ENCODE measurements around the gene TRIM33. TPM values are rescaled to one million over a fixed set of nuclear protein-coding genes. Genes with fewer than 3 reads are reported as not detected.

Gene TRIM33
- total and polyA plus RNA-seq, 2 of the 13 experiments (the other 11 are each of a cell fraction or from before 2014, with no cell fraction given) = 35.5 to 42.2 TPM

- Histone ChIP-seq H3K4me3 (replicated peaks in 1 of 3; ENCODE audit: insufficient read depth in 1 of 3, low read depth in 2 of 3, low read length in 3 of 3) (no peak overlapping the region), H3K27ac (ENCODE audit: extremely low read length, insufficient read depth, low read length) (no peak overlapping the region), H2AFZ (ENCODE audit: low read length) (no peak overlapping the region), H3K4me2 (ENCODE audit: low read depth, low read length) (no peak overlapping the region), H4K20me1 (ENCODE audit: insufficient read depth, low read length) (peaks cover 6% of the 10 kb centered on the region; the same call in 1 of the 2 replicates), H3K9me3 (ENCODE audit: low read length) (no peaks in the 10 kb centered on the region), H3K4me1 (ENCODE audit: insufficient read depth, low read length) (peaks cover 19% of the 10 kb centered on the region), H3K9ac (ENCODE audit: insufficient read depth, low read depth, low read length) (no peak overlapping the region), H3K79me2 (ENCODE audit: insufficient read depth, low read length) (peaks cover 92% of the 10 kb centered on the region), H3K27me3 (ENCODE audit: control insufficient read depth in 1 of 2, insufficient read depth in 2 of 2, low read length in 2 of 2) (no peaks in the 10 kb centered on the region), H3K36me3 (replicated peaks in 1 of 2; ENCODE audit: control insufficient read depth in 1 of 2, insufficient read depth in 2 of 2, low read length in 2 of 2) (peaks cover 0 to 3% of the 10 kb centered on the region in 2 experiments; a peak in 1 of 5 replicates)
- intact Hi-C loops (cut with micrococcal nuclease; ENCODE audit: unreplicated experiment) = no loop called here
- in situ Hi-C loops (cut with HindIII; ENCODE audit: extremely low pct_ligation_motif_present, low pct_unique_long_range_greater_than_20kb) = no loop called here
- no TSS peak for BruUV-seq (replicated peaks)
- DNase-seq (ENCODE audit: low spot score) (no peak), FAIRE-seq (no peak), ATAC-seq (no peak)
- ChIA-PET CTCF (ENCODE audit: low intra/inter-chr PET ratio, low total read pairs) (no interaction called here), POLR2A (interaction anchor here (0.7 kb wide), 1 partner anchor 18 kb away, joined by 3 read pairs; no protein-coding TSS in a partner anchor)
- no peak for TF ChIP-seq ZNF746 (CRISPR knock-in tag; IDR thresholded peaks at IDR 0.05)
- TF ChIP-seq, protein P1, sequence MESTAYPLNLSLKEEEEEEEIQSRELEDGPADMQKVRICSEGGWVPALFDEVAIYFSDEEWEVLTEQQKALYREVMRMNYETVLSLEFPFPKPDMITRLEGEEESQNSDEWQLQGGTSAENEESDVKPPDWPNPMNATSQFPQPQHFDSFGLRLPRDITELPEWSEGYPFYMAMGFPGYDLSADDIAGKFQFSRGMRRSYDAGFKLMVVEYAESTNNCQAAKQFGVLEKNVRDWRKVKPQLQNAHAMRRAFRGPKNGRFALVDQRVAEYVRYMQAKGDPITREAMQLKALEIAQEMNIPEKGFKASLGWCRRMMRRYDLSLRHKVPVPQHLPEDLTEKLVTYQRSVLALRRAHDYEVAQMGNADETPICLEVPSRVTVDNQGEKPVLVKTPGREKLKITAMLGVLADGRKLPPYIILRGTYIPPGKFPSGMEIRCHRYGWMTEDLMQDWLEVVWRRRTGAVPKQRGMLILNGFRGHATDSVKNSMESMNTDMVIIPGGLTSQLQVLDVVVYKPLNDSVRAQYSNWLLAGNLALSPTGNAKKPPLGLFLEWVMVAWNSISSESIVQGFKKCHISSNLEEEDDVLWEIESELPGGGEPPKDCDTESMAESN (CRISPR knock-in tag; conservative IDR thresholded peaks at IDR 0.05) = no peak
- no peak for TF ChIP-seq ZNF83 (CRISPR knock-in tag; IDR thresholded peaks at IDR 0.05; ENCODE audit: borderline replicate concordance)
- no peak for TF ChIP-seq PHF5A (CRISPR knock-in tag; IDR thresholded peaks at IDR 0.05; ENCODE audit: low read depth, unreplicated experiment)
- no peak for TF ChIP-seq ZNF576 (CRISPR knock-in tag; IDR thresholded peaks at IDR 0.05)
- TF ChIP-seq RBFOX2 (IDR thresholded peaks at IDR 0.05; ENCODE audit: low read depth, low read length) = no peak
- no peak for TF ChIP-seq SMARCC2 (IDR thresholded peaks at IDR 0.05)
- no peak for TF ChIP-seq NFKB2 (CRISPR knock-in tag; IDR thresholded peaks at IDR 0.05; ENCODE audit: borderline replicate concordance)
- TF ChIP-seq RXRB (CRISPR knock-in tag; IDR thresholded peaks at IDR 0.05; ENCODE audit: borderline replicate concordance) = no peak
- TF ChIP-seq NFYC (CRISPR knock-in tag; IDR thresholded peaks at IDR 0.05) = no peak
- TF ChIP-seq NFATC3 (CRISPR knock-in tag; IDR thresholded peaks at IDR 0.05) = no peak
- TF ChIP-seq CENPT (CRISPR knock-in tag; IDR thresholded peaks at IDR 0.05; ENCODE audit: low read depth) = no peak
- no peak for TF ChIP-seq HOXA7 (CRISPR knock-in tag; IDR thresholded peaks at IDR 0.05)
- TF ChIP-seq HDAC2 (CRISPR knock-in tag; IDR thresholded peaks at IDR 0.05) = no peak
- no peak for TF ChIP-seq FOSL2 (CRISPR knock-in tag; IDR thresholded peaks at IDR 0.05)
- TF ChIP-seq TRIM24 (CRISPR knock-in tag; IDR thresholded peaks at IDR 0.05) = no peak
- TF ChIP-seq CTCF (CRISPR knock-in tag; IDR thresholded peaks at IDR 0.05) = no peak
Observed at GRCh38 chr1:114485286-114485685, 25.7 kb downstream of the TRIM33 start.
